NCI-H2107 treated with DMSO at 0.1 percent for 48 hours (cell line): Measurements from ENCODE around the gene LMOD1.
"Not testable (repeated sequence)": the region's sequence is repeated elsewhere in the genome, so short reads cannot be mapped to it uniquely, and the experiment has no call there.

Source experiments
- DNase-seq: peaks from one replicate; lab custom pipeline; 2025; ENCODE audit not compliant: unreplicated experiment; lab: John Stamatoyannopoulos, UW

Gene LMOD1

GRCh38 chr1:201876148-201876818 lies 70.1 kb downstream of the LMOD1 start:
- DNase-seq = no peak

- no peak for DNase-seq
Measured at GRCh38 chr1:201874672-201875071, 71.7 kb downstream of the LMOD1 start.

- DNase-seq = no peak
Measured at GRCh38 chr1:201870397-201870796, 76.0 kb downstream of the LMOD1 start.

- DNase-seq = no peak
Measured at GRCh38 chr1:201861448-201861847, 84.9 kb downstream of the LMOD1 start.

- DNase-seq = no peak
Measured at GRCh38 chr1:201859424-201859823, 86.9 kb downstream of the LMOD1 start.

GRCh38 chr1:201856722-201857121 lies 89.6 kb downstream of the LMOD1 start:
- DNase-seq = not testable (repeated sequence)

GRCh38 chr1:201851949-201852348 lies 94.4 kb downstream of the LMOD1 start:
- no peak for DNase-seq

GRCh38 chr1:201850053-201850397 lies 96.3 kb downstream of the LMOD1 start:
- DNase-seq = no peak

- no peak for DNase-seq
Measured at GRCh38 chr1:201849372-201850052, 96.8 kb downstream of the LMOD1 start.

- DNase-seq = no peak
Measured at GRCh38 chr1:201848230-201848629, 98.1 kb downstream of the LMOD1 start.

- no peak for DNase-seq
Measured at GRCh38 chr1:201847150-201847549, 99.2 kb downstream of the LMOD1 start.
